ENCODE results near the gene SYNPR.

SYNPR gene

DNA sequence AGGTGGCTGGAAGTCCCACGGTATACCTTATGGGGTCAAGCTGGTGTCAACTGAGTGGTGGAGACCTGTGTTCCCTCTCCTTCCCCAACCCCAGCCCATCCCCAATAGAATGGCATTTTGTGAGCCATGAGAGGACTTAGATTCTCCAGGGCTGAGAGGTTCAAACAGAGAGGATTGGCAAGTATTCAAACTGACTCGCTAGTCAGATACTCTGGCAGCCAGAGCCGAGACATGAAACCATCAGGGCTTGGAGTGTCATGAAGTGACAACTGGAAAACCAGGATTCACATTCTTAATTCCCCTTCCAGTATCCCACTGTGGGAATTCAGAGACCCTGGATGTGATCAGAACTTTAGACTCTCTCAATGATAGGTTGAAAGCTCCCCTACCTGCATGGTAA, 215.0 kb downstream of the SYNPR start:
- TF ChIP-seq REST (IDR thresholded peaks at IDR 0.05; ENCODE audit: insufficient replicate concordance, low read depth) (no peak), GABPA (IDR thresholded peaks at IDR 0.05; ENCODE audit: low read depth) (no peak), SPI1 (IDR thresholded peaks at IDR 0.05; ENCODE audit: borderline replicate concordance, low read depth) (no peak), POLR2AphosphoS5 (IDR thresholded peaks at IDR 0.05; ENCODE audit: low read depth) (no peak)
- TF ChIP-seq, protein P1, sequence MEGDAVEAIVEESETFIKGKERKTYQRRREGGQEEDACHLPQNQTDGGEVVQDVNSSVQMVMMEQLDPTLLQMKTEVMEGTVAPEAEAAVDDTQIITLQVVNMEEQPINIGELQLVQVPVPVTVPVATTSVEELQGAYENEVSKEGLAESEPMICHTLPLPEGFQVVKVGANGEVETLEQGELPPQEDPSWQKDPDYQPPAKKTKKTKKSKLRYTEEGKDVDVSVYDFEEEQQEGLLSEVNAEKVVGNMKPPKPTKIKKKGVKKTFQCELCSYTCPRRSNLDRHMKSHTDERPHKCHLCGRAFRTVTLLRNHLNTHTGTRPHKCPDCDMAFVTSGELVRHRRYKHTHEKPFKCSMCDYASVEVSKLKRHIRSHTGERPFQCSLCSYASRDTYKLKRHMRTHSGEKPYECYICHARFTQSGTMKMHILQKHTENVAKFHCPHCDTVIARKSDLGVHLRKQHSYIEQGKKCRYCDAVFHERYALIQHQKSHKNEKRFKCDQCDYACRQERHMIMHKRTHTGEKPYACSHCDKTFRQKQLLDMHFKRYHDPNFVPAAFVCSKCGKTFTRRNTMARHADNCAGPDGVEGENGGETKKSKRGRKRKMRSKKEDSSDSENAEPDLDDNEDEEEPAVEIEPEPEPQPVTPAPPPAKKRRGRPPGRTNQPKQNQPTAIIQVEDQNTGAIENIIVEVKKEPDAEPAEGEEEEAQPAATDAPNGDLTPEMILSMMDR (IDR thresholded peaks at IDR 0.05; ENCODE audit: insufficient read depth, low read length) = no peak
- no peak for DNase-seq (ENCODE audit: low read depth in 1 of 2, low spot score in 1 of 2)
- Histone ChIP-seq H3K27me3 (ENCODE audit: insufficient read depth, poor library complexity, severe bottlenecking) (no peaks in the 10 kb centered on the region), H3K4me3 (replicated peaks; ENCODE audit: insufficient read depth, low read length) (no peak overlapping the region), H3K27ac (replicated peaks) (no peak overlapping the region)

- TF ChIP-seq, protein P1 (IDR thresholded peaks at IDR 0.05; ENCODE audit: insufficient read depth, low read length) = no peak
- Histone ChIP-seq H3K27ac (replicated peaks) (no peak overlapping the region), H3K4me3 (replicated peaks; ENCODE audit: insufficient read depth, low read length) (no peak overlapping the region), H3K27me3 (ENCODE audit: insufficient read depth, poor library complexity, severe bottlenecking) (no peaks in the 10 kb centered on the region)
- no peak for DNase-seq (ENCODE audit: low read depth in 1 of 2, low spot score in 1 of 2)
Observed at GRCh38 chr3:63494646-63495045, 216.5 kb downstream of the SYNPR start.

DNA sequence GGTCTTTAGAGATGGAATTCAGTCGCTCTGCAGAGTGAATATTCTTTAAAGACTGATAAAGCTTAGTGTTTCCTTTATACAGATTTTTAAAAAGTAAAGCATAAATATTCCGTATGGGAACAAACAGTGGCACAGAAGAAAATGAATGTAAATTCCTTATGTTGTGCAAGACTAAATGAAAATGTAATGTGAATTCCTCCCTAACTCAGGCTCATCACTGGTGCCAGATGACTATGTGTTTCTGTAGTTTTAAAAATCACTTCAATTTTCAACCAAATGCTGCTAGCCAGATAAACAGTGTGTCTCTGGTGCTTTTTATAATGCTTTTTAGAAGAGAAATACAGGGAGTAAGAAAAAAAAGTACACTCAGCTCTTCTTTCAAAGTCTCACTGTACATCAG, 219.5 kb downstream of the SYNPR start:
- no peak for TF ChIP-seq SPI1 (IDR thresholded peaks at IDR 0.05; ENCODE audit: borderline replicate concordance, low read depth)
- no peak for TF ChIP-seq GABPA (IDR thresholded peaks at IDR 0.05; ENCODE audit: low read depth)
- TF ChIP-seq, protein P1 (IDR thresholded peaks at IDR 0.05; ENCODE audit: insufficient read depth, low read length) = no peak
- TF ChIP-seq REST (IDR thresholded peaks at IDR 0.05; ENCODE audit: insufficient replicate concordance, low read depth) = no peak
- TF ChIP-seq POLR2AphosphoS5 (IDR thresholded peaks at IDR 0.05; ENCODE audit: low read depth) = no peak
- Histone ChIP-seq H3K27ac (replicated peaks) (no peak overlapping the region), H3K4me3 (replicated peaks; ENCODE audit: insufficient read depth, low read length) (no peak overlapping the region), H3K27me3 (ENCODE audit: insufficient read depth, poor library complexity, severe bottlenecking) (no peaks in the 10 kb centered on the region)
- DNase-seq (ENCODE audit: low read depth in 1 of 2, low spot score in 1 of 2) = no peak

- no peak for DNase-seq (ENCODE audit: low read depth in 1 of 2, low spot score in 1 of 2)
- no peak for TF ChIP-seq POLR2AphosphoS5 (IDR thresholded peaks at IDR 0.05; ENCODE audit: low read depth)
- TF ChIP-seq, protein P1 (IDR thresholded peaks at IDR 0.05; ENCODE audit: insufficient read depth, low read length) = no peak
- TF ChIP-seq SPI1 (IDR thresholded peaks at IDR 0.05; ENCODE audit: borderline replicate concordance, low read depth) = no peak
- no peak for TF ChIP-seq REST (IDR thresholded peaks at IDR 0.05; ENCODE audit: insufficient replicate concordance, low read depth)
- no peak for TF ChIP-seq GABPA (IDR thresholded peaks at IDR 0.05; ENCODE audit: low read depth)
- Histone ChIP-seq H3K4me3 (replicated peaks; ENCODE audit: insufficient read depth, low read length) (no peak overlapping the region), H3K27me3 (ENCODE audit: insufficient read depth, poor library complexity, severe bottlenecking) (no peaks in the 10 kb centered on the region), H3K27ac (replicated peaks) (no peak overlapping the region)
Observed at GRCh38 chr3:63500196-63500595, 222.1 kb downstream of the SYNPR start.

Measured in HL-60 (cell line).